Chondrocyte (in vitro differentiated cells): ENCODE measurements around the gene NXPE3. TPM values are rescaled to one million over a fixed set of nuclear protein-coding genes. Genes with fewer than 3 reads are reported as not detected.
"Not testable (repeated sequence)": the region's sequence is repeated elsewhere in the genome, so short reads cannot be mapped to it uniquely, and the experiment has no call there.

Experiments used
- DNase-seq: peaks from one replicate; pipeline ENCODE4 v3.0.0; 2021; ENCODE audit warnings: mixed read lengths, low spot score
- H3K27ac Mint-ChIP-seq: one replicate; pipeline ENCODE4 v1.8.0; 2021; ENCODE audit warnings: mild to moderate bottlenecking, moderate library complexity, mixed read lengths; ENCODE audit not compliant: unreplicated experiment
- H3K27me3 Mint-ChIP-seq: 2 replicates; pipeline ENCODE4 v1.8.0; 2021; ENCODE audit warnings: low read depth, mixed read lengths
- H3K36me3 Mint-ChIP-seq: 2 replicates; pipeline ENCODE4 v1.8.0; 2021; ENCODE audit warnings: low read depth, mixed read lengths
- H3K4me1 Mint-ChIP-seq: 2 replicates; pipeline ENCODE4 v1.8.0; 2021; ENCODE audit warnings: low read depth, mild to moderate bottlenecking, mixed read lengths
- H3K4me3 Mint-ChIP-seq: one replicate; pipeline ENCODE4 v1.8.0; 2021; ENCODE audit warnings: mild to moderate bottlenecking, moderate library complexity, mixed read lengths; ENCODE audit not compliant: unreplicated experiment
- H3K9me3 Mint-ChIP-seq: 2 replicates; pipeline ENCODE4 v1.8.0; 2021; ENCODE audit warnings: low read depth, mixed read lengths
- total RNA-seq: library from RNA; stranded (reverse); gene quantifications from 3 replicates; pipeline ENCODE4 v1.2.1, GENCODE V29; 2021
- TF ChIP-seq, protein P1 (sequence below): fragments of 200-600 bp; sonication (generic); IDR thresholded peaks from 2 replicates; pipeline ENCODE4 v1.5.0; 2021; ENCODE audit warnings: antibody characterized with exemption, mild to moderate bottlenecking, moderate library complexity

NXPE3 gene
- total RNA-seq, 1 donor from 2014 or later = 20.3 TPM

DNA sequence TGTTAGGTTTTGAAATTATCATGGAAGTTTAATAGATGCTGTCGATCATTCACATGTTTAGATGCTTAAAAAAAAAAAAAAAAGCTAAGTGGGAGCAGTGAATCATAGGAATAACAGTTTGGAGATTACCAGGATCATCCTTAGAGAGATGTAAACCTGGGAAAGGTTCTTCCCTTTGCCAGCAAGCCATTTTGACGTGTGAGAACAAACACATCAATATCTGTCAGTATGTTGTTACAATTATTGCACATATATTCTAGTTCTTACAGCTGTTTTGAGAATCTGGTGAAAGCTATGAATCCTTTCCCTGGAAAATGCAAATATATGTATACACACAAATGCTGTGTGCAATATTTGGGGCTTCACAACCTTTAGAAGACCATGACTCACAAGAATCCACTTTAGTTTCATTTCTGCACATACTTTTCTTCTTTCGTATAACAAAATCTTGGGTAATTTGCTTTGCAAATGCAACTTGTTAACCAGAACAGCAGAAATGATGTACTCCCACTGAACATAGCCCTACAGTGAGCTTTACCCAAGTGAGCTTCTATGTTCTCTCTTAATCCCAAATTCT is 82.3 kb downstream of the NXPE3 start:
- Mint-ChIP-seq H3K27ac (no peak overlapping the region), H3K9me3 (no peaks in the 10 kb centered on the region), H3K27me3 (no peaks in the 10 kb centered on the region), H3K36me3 (peaks cover 36% of the 10 kb centered on the region), H3K4me1 (peaks cover 8% of the 10 kb centered on the region), H3K4me3 (no peak overlapping the region)
- DNase-seq = no peak
- TF ChIP-seq, protein P1, sequence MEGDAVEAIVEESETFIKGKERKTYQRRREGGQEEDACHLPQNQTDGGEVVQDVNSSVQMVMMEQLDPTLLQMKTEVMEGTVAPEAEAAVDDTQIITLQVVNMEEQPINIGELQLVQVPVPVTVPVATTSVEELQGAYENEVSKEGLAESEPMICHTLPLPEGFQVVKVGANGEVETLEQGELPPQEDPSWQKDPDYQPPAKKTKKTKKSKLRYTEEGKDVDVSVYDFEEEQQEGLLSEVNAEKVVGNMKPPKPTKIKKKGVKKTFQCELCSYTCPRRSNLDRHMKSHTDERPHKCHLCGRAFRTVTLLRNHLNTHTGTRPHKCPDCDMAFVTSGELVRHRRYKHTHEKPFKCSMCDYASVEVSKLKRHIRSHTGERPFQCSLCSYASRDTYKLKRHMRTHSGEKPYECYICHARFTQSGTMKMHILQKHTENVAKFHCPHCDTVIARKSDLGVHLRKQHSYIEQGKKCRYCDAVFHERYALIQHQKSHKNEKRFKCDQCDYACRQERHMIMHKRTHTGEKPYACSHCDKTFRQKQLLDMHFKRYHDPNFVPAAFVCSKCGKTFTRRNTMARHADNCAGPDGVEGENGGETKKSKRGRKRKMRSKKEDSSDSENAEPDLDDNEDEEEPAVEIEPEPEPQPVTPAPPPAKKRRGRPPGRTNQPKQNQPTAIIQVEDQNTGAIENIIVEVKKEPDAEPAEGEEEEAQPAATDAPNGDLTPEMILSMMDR = no peak

DNA sequence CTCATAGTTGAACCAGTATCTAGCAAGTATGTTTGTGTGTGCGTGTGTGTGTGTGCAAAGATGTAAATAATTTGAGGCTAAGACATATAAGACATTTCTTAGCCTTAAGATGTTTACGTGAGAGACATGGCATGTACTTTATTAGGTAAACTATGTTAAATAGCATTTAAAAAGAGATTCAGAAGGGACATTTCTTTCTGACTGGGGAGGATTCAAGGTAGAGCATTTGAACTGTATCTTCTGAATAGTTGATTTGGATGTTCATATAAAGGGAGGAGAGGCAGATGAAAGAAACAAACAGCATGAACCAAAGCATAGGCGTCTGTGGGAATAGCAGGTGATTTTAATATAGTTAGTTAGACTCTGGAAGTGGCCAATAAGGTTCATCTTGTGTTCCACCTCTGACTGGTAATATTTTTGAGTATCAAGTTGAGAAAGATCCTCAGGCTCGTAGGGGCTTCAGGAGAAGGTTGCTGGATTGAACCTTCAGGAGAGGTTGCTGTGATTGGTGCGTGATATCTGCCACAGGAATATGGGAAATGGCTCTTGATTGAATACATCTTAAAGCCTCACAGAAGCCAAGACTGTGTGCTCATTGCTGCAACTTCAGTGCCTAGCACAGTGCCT is 82.9 kb downstream of the NXPE3 start:
- Mint-ChIP-seq H3K27ac (no peak overlapping the region), H3K4me3 (no peak overlapping the region), H3K27me3 (no peaks in the 10 kb centered on the region), H3K36me3 (peaks cover 33% of the 10 kb centered on the region), H3K4me1 (peaks cover 8% of the 10 kb centered on the region), H3K9me3 (no peaks in the 10 kb centered on the region)
- TF ChIP-seq, protein P1 = no peak
- DNase-seq = no peak

DNA sequence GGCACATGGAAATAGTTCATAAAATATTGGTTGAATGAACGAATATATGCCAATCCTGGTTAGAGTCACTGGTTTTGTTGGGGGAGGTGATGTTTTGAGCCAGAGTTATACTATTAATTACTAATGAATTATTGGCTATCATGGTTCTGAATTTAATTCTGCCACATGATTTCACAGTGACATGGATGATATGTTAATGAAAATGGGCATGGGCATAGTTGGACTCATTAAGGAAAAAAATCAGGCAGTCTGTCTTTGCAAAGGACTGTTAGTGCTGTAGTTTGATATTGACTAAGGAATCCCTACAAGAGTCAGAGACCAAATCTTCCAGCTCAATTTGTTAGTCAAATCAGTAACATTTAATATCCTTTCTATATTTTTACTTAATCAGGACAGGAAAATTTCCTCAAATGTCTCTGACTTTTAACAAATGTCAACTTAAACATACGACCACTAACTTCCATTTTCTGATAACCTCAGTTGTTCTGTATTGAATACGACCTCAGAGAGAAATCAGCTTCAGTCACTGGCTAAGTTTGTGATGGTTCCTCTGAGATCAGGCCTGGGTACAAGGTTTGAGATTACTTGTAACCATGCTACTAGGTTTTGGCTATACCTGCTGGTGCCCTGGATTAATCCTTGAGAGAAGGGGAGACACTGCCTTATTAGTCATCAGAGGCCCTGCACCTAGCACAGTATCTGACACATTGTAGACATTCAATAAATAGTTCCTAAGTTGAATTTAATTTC is 83.6 kb downstream of the NXPE3 start:
- Mint-ChIP-seq H3K4me3 (no peak overlapping the region), H3K27ac (no peak overlapping the region), H3K36me3 (peaks cover 26% of the 10 kb centered on the region), H3K9me3 (no peaks in the 10 kb centered on the region), H3K27me3 (no peaks in the 10 kb centered on the region), H3K4me1 (peaks cover 4% of the 10 kb centered on the region)
- TF ChIP-seq, protein P1 = no peak
- DNase-seq = no peak

DNA sequence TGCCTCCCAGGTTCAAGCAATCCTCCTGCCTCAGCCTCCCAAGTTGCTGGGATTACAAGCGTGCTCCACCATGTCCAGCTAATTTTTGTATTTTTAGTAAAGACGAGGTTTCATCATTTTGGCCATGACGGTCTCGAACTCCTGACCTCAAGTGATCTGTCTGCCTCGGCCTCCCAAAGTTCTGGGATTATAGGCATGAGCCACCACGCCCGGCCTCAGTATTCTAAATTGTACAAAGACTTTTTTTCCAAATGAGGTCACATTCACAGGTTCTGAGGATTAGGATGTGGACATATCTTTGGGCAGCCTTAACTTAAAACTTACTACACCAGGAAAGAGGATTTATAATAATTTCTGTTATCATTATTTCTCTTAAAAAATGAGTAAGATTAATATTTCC is 85.9 kb downstream of the NXPE3 start:
- not testable (repeated sequence) for H3K36me3 Mint-ChIP-seq, H3K4me3 Mint-ChIP-seq, H3K27me3 Mint-ChIP-seq, H3K4me1 Mint-ChIP-seq, DNase-seq, H3K9me3 Mint-ChIP-seq, H3K27ac Mint-ChIP-seq

DNA sequence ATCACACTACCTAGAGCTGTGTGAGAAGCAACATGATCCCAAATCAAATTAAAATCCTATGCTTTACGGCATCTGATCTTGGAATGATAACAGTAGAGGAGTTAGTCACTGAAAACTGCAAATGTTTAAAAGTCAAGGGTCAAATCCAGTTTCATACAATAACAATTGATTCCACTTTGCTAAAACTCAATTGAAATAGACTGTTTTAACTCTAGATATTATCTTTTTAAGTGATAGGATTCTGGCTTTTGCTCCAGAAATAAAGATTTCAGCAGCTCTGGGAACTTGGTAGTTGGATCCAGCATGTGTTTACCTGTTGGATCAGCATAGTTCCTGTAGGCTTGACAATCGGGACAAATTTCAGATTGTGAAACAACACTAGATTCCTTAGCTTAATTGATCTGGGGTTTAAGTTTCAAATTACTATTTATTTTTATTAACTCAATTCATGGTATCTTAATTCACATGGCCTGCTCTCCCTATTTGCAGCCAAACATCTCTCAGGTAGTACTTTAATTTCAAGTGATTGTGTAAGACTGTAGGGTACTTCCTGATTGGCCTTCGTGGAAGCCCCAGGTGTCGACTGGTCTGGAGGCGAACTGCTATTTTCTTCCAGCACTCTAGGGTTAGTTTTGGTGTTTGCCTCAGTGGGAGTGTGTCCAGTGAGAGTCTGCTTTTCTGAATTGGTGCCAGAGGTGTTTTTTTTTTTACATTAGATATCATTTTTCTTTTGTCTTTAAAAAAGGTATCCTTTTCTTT is 86.9 kb downstream of the NXPE3 start:
- Mint-ChIP-seq H3K9me3 (no peaks in the 10 kb centered on the region), H3K4me1 (peaks cover 9% of the 10 kb centered on the region), H3K4me3 (no peak overlapping the region), H3K36me3 (peaks cover 6% of the 10 kb centered on the region), H3K27ac (no peak overlapping the region), H3K27me3 (no peaks in the 10 kb centered on the region)
- TF ChIP-seq, protein P1 = no peak
- DNase-seq = no peak
